ENCODE results near the gene GKAP1.

- TF ChIP-seq POLR2A (IDR thresholded peaks at IDR 0.05) (no peak), CTCF (IDR thresholded peaks at IDR 0.05) (no peak)
These were observed 63.1 kb downstream of the GKAP1 start for GRCh38 chr9:83754383-83754977.
